ENCODE results near the gene LTA. TPM values are rescaled to one million over a fixed set of nuclear protein-coding genes. Genes with fewer than 3 reads are reported as not detected.

The LTA gene
- total and polyA plus RNA-seq, 12 donors: 0.06 to 0.86 (median 0.29) TPM; not detected in 8

- peak overlapping the region in 3 of 10 donors; percentile 11 to 33 (median 12) for H3K4me3 ChIP-seq
- peaks cover 5 to 68% (median 15%) of the 10 kb centered on the region in 9 donors for H3K36me3 ChIP-seq
These were observed 14.4 kb upstream of the LTA start for GRCh38 chr6:31557443-31558317.

GRCh38 chr6:31558318-31558625, 13.8 kb upstream of the LTA start:
- Histone ChIP-seq H3K4me3 (peak overlapping the region in 3 of 10 donors; percentile 11 to 33 (median 12)), H3K4me1 (peaks cover 20 to 77% (median 40%) of the 10 kb centered on the region in 9 donors), H3K27me3 (no peaks in the 10 kb centered on the region), H3K36me3 (peaks cover 5 to 63% (median 15%) of the 10 kb centered on the region in 9 donors), H3K9me3 (no peaks in the 10 kb centered on the region), H3K27ac (peak overlapping the region in 9 of 10 donors; percentile 73 to 91 (median 82))
- WGBS, 2 donors: 75 to 79% methylated on average over 8 of the region's 8 CpGs
- TF ChIP-seq CTCF (IDR thresholded peaks at IDR 0.05): no peak
- DNase-seq: no peak
- intact Hi-C loops (cut with DNase I): no loop called here
- no peak for ATAC-seq

More at GRCh38 chr6:31557443-31558317, 14.4 kb upstream of the LTA start:
- H3K27me3 ChIP-seq: no peaks in the 10 kb centered on the region
- 56 to 58% methylated on average over 24 of the region's 24 CpGs for WGBS, 2 donors
- no peaks in the 10 kb centered on the region for H3K9me3 ChIP-seq
- peaks cover 20 to 74% (median 40%) of the 10 kb centered on the region in 9 donors for H3K4me1 ChIP-seq
- TF ChIP-seq CTCF (IDR thresholded peaks at IDR 0.05): no peak
- intact Hi-C loops (cut with DNase I): no loop called here
- peak in 1 of 8 donors; percentile 13 for ATAC-seq
- peak overlapping the region in 9 of 10 donors; percentile 73 to 91 (median 82) for H3K27ac ChIP-seq
- DNase-seq: no peak

- ATAC-seq: peak; percentile 23 to 59 (median 54)
- 64 to 68% methylated on average over 14 of the region's 14 CpGs for WGBS, 2 donors
- H3K9me3 ChIP-seq: no peaks in the 10 kb centered on the region
- H3K4me3 ChIP-seq: peak overlapping the region in 2 of 10 donors; percentile 12 to 33
- H3K4me1 ChIP-seq: peaks cover 20 to 81% (median 40%) of the 10 kb centered on the region in 9 donors
- no peak for DNase-seq
- TF ChIP-seq CTCF (IDR thresholded peaks at IDR 0.05): no peak
- H3K27ac ChIP-seq: peak overlapping the region; percentile 27 to 91 (median 80)
- intact Hi-C loops (cut with DNase I): no loop called here
- H3K36me3 ChIP-seq: peaks cover 5 to 57% (median 15%) of the 10 kb centered on the region in 9 donors
- H3K27me3 ChIP-seq: no peaks in the 10 kb centered on the region
These were observed 13.2 kb upstream of the LTA start for GRCh38 chr6:31558631-31559500.

GRCh38 chr6:31559606-31559957, 12.5 kb upstream of the LTA start:
- whole genome bisulfite sequencing, 2 donors: 47 to 67% methylated on average over 4 of the region's 4 CpGs
- Histone ChIP-seq H3K4me1 (peaks cover 20 to 83% (median 40%) of the 10 kb centered on the region in 9 donors), H3K27ac (peak overlapping the region; percentile 27 to 91 (median 80)), H3K4me3 (peak overlapping the region in 1 of 10 donors; percentile 33), H3K9me3 (no peaks in the 10 kb centered on the region), H3K36me3 (peaks cover 5 to 50% (median 15%) of the 10 kb centered on the region in 9 donors), H3K27me3 (no peaks in the 10 kb centered on the region)
- intact Hi-C loops (cut with DNase I): no loop called here
- no peak for DNase-seq
- TF ChIP-seq CTCF (IDR thresholded peaks at IDR 0.05): no peak
- peak in 2 of 8 donors; percentile 1 to 2 for ATAC-seq
